ENCODE measurements around the gene LRP4. TPM values are rescaled to one million over a fixed set of nuclear protein-coding genes. Genes with fewer than 3 reads are reported as not detected.
A peak's percentile ranks its signal among the peaks of the same experiment; 100 is the strongest.

LRP4 gene
- total and polyA plus RNA-seq, 2 of the 13 experiments (the other 11 are each of a cell fraction or from before 2014, with no cell fraction given) = 4.7 to 13.3 TPM

DNA sequence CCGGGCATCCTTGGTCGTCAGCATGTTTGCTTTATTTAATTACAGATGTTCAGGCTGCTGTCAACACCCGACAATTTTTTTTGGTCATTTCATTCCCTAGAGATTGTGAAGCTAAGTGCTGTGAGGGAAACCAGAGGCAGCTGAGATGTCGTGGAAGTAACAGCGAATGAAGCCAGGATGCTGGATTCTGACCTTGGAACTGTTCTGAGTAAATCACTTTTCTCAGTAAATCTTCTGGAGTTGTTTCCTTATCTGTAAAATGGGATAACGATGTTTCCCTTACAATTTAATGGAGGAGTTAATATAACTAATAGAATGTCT lies 71.9 kb downstream of the LRP4 start (continued):
- TF ChIP-seq GLI4 (CRISPR knock-in tag; IDR thresholded peaks at IDR 0.05; ENCODE audit: borderline replicate concordance) = no peak
- no peak for TF ChIP-seq ZBTB38 (CRISPR knock-in tag; IDR thresholded peaks at IDR 0.05)
- no peak for TF ChIP-seq NFE2L2 (IDR thresholded peaks at IDR 0.05; ENCODE audit: low read length)
- TF ChIP-seq, protein P1, sequence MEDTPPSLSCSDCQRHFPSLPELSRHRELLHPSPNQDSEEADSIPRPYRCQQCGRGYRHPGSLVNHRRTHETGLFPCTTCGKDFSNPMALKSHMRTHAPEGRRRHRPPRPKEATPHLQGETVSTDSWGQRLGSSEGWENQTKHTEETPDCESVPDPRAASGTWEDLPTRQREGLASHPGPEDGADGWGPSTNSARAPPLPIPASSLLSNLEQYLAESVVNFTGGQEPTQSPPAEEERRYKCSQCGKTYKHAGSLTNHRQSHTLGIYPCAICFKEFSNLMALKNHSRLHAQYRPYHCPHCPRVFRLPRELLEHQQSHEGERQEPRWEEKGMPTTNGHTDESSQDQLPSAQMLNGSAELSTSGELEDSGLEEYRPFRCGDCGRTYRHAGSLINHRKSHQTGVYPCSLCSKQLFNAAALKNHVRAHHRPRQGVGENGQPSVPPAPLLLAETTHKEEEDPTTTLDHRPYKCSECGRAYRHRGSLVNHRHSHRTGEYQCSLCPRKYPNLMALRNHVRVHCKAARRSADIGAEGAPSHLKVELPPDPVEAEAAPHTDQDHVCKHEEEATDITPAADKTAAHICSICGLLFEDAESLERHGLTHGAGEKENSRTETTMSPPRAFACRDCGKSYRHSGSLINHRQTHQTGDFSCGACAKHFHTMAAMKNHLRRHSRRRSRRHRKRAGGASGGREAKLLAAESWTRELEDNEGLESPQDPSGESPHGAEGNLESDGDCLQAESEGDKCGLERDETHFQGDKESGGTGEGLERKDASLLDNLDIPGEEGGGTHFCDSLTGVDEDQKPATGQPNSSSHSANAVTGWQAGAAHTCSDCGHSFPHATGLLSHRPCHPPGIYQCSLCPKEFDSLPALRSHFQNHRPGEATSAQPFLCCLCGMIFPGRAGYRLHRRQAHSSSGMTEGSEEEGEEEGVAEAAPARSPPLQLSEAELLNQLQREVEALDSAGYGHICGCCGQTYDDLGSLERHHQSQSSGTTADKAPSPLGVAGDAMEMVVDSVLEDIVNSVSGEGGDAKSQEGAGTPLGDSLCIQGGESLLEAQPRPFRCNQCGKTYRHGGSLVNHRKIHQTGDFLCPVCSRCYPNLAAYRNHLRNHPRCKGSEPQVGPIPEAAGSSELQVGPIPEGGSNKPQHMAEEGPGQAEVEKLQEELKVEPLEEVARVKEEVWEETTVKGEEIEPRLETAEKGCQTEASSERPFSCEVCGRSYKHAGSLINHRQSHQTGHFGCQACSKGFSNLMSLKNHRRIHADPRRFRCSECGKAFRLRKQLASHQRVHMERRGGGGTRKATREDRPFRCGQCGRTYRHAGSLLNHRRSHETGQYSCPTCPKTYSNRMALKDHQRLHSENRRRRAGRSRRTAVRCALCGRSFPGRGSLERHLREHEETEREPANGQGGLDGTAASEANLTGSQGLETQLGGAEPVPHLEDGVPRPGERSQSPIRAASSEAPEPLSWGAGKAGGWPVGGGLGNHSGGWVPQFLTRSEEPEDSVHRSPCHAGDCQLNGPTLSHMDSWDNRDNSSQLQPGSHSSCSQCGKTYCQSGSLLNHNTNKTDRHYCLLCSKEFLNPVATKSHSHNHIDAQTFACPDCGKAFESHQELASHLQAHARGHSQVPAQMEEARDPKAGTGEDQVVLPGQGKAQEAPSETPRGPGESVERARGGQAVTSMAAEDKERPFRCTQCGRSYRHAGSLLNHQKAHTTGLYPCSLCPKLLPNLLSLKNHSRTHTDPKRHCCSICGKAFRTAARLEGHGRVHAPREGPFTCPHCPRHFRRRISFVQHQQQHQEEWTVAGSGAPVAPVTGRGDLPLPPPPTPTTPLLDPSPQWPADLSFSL (CRISPR knock-in tag; IDR thresholded peaks at IDR 0.05) = no peak
- no peak for TF ChIP-seq SMARCC2 (IDR thresholded peaks at IDR 0.05)
- no peak for TF ChIP-seq ZNF232 (CRISPR knock-in tag; IDR thresholded peaks at IDR 0.05; ENCODE audit: borderline replicate concordance)
- TF ChIP-seq ZNF816 (CRISPR knock-in tag; IDR thresholded peaks at IDR 0.05; ENCODE audit: borderline replicate concordance) = peak; percentile 18; the same call in 1 of the 2 replicates
- TF ChIP-seq ZNF292 (CRISPR knock-in tag; IDR thresholded peaks at IDR 0.05; ENCODE audit: borderline replicate concordance, low read depth) = 0 out of 2 replicates have a peak, but pooled peaks have one; percentile 3
- no peak for TF ChIP-seq ZNF772 (CRISPR knock-in tag; IDR thresholded peaks at IDR 0.05)
- TF ChIP-seq, protein P2, sequence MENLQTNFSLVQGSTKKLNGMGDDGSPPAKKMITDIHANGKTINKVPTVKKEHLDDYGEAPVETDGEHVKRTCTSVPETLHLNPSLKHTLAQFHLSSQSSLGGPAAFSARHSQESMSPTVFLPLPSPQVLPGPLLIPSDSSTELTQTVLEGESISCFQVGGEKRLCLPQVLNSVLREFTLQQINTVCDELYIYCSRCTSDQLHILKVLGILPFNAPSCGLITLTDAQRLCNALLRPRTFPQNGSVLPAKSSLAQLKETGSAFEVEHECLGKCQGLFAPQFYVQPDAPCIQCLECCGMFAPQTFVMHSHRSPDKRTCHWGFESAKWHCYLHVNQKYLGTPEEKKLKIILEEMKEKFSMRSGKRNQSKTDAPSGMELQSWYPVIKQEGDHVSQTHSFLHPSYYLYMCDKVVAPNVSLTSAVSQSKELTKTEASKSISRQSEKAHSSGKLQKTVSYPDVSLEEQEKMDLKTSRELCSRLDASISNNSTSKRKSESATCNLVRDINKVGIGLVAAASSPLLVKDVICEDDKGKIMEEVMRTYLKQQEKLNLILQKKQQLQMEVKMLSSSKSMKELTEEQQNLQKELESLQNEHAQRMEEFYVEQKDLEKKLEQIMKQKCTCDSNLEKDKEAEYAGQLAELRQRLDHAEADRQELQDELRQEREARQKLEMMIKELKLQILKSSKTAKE (CRISPR knock-in tag; IDR thresholded peaks at IDR 0.05; ENCODE audit: borderline replicate concordance) = no peak
- TF ChIP-seq, protein P3, sequence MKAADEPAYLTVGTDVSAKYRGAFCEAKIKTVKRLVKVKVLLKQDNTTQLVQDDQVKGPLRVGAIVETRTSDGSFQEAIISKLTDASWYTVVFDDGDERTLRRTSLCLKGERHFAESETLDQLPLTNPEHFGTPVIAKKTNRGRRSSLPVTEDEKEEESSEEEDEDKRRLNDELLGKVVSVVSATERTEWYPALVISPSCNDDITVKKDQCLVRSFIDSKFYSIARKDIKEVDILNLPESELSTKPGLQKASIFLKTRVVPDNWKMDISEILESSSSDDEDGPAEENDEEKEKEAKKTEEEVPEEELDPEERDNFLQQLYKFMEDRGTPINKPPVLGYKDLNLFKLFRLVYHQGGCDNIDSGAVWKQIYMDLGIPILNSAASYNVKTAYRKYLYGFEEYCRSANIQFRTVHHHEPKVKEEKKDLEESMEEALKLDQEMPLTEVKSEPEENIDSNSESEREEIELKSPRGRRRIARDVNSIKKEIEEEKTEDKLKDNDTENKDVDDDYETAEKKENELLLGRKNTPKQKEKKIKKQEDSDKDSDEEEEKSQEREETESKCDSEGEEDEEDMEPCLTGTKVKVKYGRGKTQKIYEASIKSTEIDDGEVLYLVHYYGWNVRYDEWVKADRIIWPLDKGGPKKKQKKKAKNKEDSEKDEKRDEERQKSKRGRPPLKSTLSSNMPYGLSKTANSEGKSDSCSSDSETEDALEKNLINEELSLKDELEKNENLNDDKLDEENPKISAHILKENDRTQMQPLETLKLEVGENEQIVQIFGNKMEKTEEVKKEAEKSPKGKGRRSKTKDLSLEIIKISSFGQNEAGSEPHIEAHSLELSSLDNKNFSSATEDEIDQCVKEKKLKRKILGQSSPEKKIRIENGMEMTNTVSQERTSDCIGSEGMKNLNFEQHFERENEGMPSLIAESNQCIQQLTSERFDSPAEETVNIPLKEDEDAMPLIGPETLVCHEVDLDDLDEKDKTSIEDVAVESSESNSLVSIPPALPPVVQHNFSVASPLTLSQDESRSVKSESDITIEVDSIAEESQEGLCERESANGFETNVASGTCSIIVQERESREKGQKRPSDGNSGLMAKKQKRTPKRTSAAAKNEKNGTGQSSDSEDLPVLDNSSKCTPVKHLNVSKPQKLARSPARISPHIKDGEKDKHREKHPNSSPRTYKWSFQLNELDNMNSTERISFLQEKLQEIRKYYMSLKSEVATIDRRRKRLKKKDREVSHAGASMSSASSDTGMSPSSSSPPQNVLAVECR (CRISPR knock-in tag; IDR thresholded peaks at IDR 0.05; ENCODE audit: borderline replicate concordance) = no peak
- no peak for TF ChIP-seq TGIF2 (CRISPR knock-in tag; IDR thresholded peaks at IDR 0.05)
- peak; percentile 5; the same call in 1 of the 2 replicates for TF ChIP-seq ZBTB3 (CRISPR knock-in tag; IDR thresholded peaks at IDR 0.05; ENCODE audit: borderline replicate concordance, low read depth)
- TF ChIP-seq, protein P4, sequence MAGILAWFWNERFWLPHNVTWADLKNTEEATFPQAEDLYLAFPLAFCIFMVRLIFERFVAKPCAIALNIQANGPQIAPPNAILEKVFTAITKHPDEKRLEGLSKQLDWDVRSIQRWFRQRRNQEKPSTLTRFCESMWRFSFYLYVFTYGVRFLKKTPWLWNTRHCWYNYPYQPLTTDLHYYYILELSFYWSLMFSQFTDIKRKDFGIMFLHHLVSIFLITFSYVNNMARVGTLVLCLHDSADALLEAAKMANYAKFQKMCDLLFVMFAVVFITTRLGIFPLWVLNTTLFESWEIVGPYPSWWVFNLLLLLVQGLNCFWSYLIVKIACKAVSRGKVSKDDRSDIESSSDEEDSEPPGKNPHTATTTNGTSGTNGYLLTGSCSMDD (CRISPR knock-in tag; IDR thresholded peaks at IDR 0.05) = no peak
- TF ChIP-seq ZNF629 (CRISPR knock-in tag; conservative IDR thresholded peaks at IDR 0.05) = peak; percentile 30; the same call in 1 of the 2 replicates
- TF ChIP-seq RFXAP (CRISPR knock-in tag; IDR thresholded peaks at IDR 0.05; ENCODE audit: borderline replicate concordance) = no peak
- 0 out of 2 replicates have a peak, but pooled peaks have one; percentile 2 for TF ChIP-seq PPARG (CRISPR knock-in tag; conservative IDR thresholded peaks at IDR 0.05)

Data from HepG2 (cell line).